GM12878 (cell line): ENCODE measurements around the gene XRN2. TPM values are rescaled to one million over a fixed set of nuclear protein-coding genes. Genes with fewer than 3 reads are reported as not detected.

Source experiments
- ATAC-seq: fragments of 200-7000 bp; cut with Tn5 transposase; 3 replicates; pipeline ENCODE4 v1.9.1; 2020; ENCODE audit warnings: mild to moderate bottlenecking, moderate library complexity
- BruUV-seq: library from RNA; stranded (reverse); fragments of 400-500 nt; replicated peaks from 2 replicates; lab custom pipeline; 2021; lab: Mats Ljungman, UMichigan
- CTCF ChIA-PET: fragments of 300-600 bp; sonication (Branson Sonifier 250); formaldehyde crosslinking; extraction: SDS; loops from one replicate; lab custom pipeline; 2021; ENCODE audit warnings: inconsistent platforms; lab: Yijun Ruan, JAX
- POLR2A ChIA-PET: fragments of 350-600 bp; formaldehyde crosslinking; extraction: SDS; loops from one replicate; lab custom pipeline; 2021; ENCODE audit warnings: inconsistent platforms; lab: Charles Lee
- RAD21 ChIA-PET: fragments of 300-600 bp; sonication (Branson Sonifier 250); formaldehyde crosslinking; loops from one replicate; lab custom pipeline; 2023; ENCODE audit warnings: antibody characterized with exemption; ENCODE audit not compliant: unreplicated experiment; lab: Charles Lee
- SMC1A ChIA-PET: fragments of 300-600 bp; sonication (Branson Sonifier 250); formaldehyde crosslinking; loops from one replicate; lab custom pipeline; 2023; ENCODE audit not compliant: unreplicated experiment, uncharacterized antibody; lab: Charles Lee
- DNase-seq: peaks from one replicate; pipeline ENCODE4 v3.0.0-alpha.2; 2011; ENCODE audit warnings: low read depth, low spot score
- FAIRE-seq: peaks from 3 replicates; lab custom pipeline; 2011; peaks lifted over from hg19 to GRCh38; lab: Jason Lieb, UNC
- H2AFZ ChIP-seq: 2 replicates; pipeline ENCODE4 v1.6.0; 2011; ENCODE audit warnings: low read depth, low read length, control low read depth; ENCODE audit not compliant: control insufficient read depth
- H3K27ac ChIP-seq: 2 replicates; pipeline ENCODE4 v1.5.1; 2011; ENCODE audit warnings: control low read depth; ENCODE audit not compliant: control insufficient read depth, insufficient read depth
- H3K27me3 ChIP-seq, 2 experiments: replicated peaks in 1 of 2; 2 replicates each; pipeline versions ENCODE4 v1.6.0 to v1.6.1; 2011; ENCODE audit warnings: low read length in 1 of 2; ENCODE audit not compliant: control insufficient read depth in 2 of 2, insufficient read depth in 2 of 2
- H3K36me3 ChIP-seq, 2 experiments: 2 replicates each; pipeline ENCODE4 v1.5.1; 2011; ENCODE audit warnings: low read length in 1 of 2; ENCODE audit not compliant: control insufficient read depth in 2 of 2, insufficient read depth in 2 of 2
- H3K4me1 ChIP-seq: 2 replicates; pipeline ENCODE4 v1.6.1; 2011; ENCODE audit warnings: mild to moderate bottlenecking, low read length, moderate library complexity, mixed read lengths; ENCODE audit not compliant: control insufficient read depth, insufficient read depth
- H3K4me2 ChIP-seq: 2 replicates; pipeline ENCODE4 v1.6.0; 2011; ENCODE audit warnings: control low read depth; ENCODE audit not compliant: control insufficient read depth, insufficient read depth
- H3K4me3 ChIP-seq: fragments of 200-600 bp; sonication (generic); 2 replicates; pipeline ENCODE4 v1.5.1; 2016
- H3K79me2 ChIP-seq: 2 replicates; pipeline ENCODE4 v1.6.0; 2011; ENCODE audit warnings: low read length; ENCODE audit not compliant: control insufficient read depth, insufficient read depth
- H3K9ac ChIP-seq: 2 replicates; pipeline ENCODE4 v1.8.0; 2011; ENCODE audit warnings: low read length, control low read depth, mixed read lengths; ENCODE audit not compliant: control insufficient read depth, insufficient read depth
- H3K9me3 ChIP-seq: replicated peaks from 3 replicates; pipeline ENCODE4 v1.5.1; 2011; ENCODE audit warnings: mild to moderate bottlenecking, low read length; ENCODE audit not compliant: control insufficient read depth, insufficient read depth
- H4K20me1 ChIP-seq: 2 replicates; pipeline ENCODE4 v1.6.0; 2011; ENCODE audit not compliant: control insufficient read depth, insufficient read depth
- BACH1 ChIP-seq: fragments of 450-650 bp; IDR thresholded peaks from 2 replicates; pipeline ENCODE4 v1.6.1; 2017; ENCODE audit warnings: mild to moderate bottlenecking, borderline replicate concordance
- BCL11A ChIP-seq: IDR thresholded peaks from 2 replicates; pipeline ENCODE4 v1.6.1; 2011; ENCODE audit warnings: low read depth, low read length
- ESRRA ChIP-seq: IDR thresholded peaks from 2 replicates; pipeline ENCODE4 v1.6.1; 2012; ENCODE audit warnings: mild to moderate bottlenecking, low read length, improper control_type of control experiment
- IRF5 ChIP-seq: fragments of 450-650 bp; IDR thresholded peaks from 2 replicates; pipeline ENCODE4 v1.6.1; 2017; ENCODE audit warnings: borderline replicate concordance
- NR2C2 ChIP-seq: IDR thresholded peaks from 2 replicates; pipeline ENCODE4 v1.6.1; 2011; ENCODE audit warnings: borderline replicate concordance, low read depth; ENCODE audit not compliant: control insufficient read depth, insufficient read length
- SUPT20H ChIP-seq: IDR thresholded peaks from 2 replicates; pipeline ENCODE4 v1.6.1; 2011; ENCODE audit warnings: low read depth, mild to moderate bottlenecking, low read length, moderate library complexity, borderline replicate concordance; ENCODE audit not compliant: control insufficient read depth
- ZBED1 ChIP-seq: IDR thresholded peaks from 2 replicates; pipeline ENCODE4 v1.6.1; 2016; ENCODE audit warnings: borderline replicate concordance
- ZNF24 ChIP-seq: fragments of 450-650 bp; IDR thresholded peaks from 2 replicates; pipeline ENCODE4 v1.6.1; 2017; ENCODE audit warnings: antibody characterized with exemption, mild to moderate bottlenecking
- ZNF687 ChIP-seq: fragments of 450-650 bp; IDR thresholded peaks from 2 replicates; pipeline ENCODE4 v1.6.1; 2017; ENCODE audit warnings: mild to moderate bottlenecking, moderate library complexity
- ZZZ3 ChIP-seq: IDR thresholded peaks from 2 replicates; pipeline ENCODE4 v1.6.1; 2011; ENCODE audit warnings: low read depth; ENCODE audit not compliant: control insufficient read depth, insufficient read length
- WGBS: methylation state at CpG from one replicate; pipeline ENCODE4 v1.1.6; 2016; ENCODE audit warnings: low lambda C conversion rate; ENCODE audit not compliant: insufficient replicate concordance, insufficient coverage; ENCODE audit errors: missing lambda C conversion rate; 5-methylcytosine and 5-hydroxymethylcytosine counted together
- in situ Hi-C: fragments of 300-500 bp; cut with MboI; formaldehyde crosslinking; loops from 9 replicates; pipeline ENCODE4 v1.14.3; 2018; ENCODE audit warnings: mixed read lengths
- intact Hi-C: fragments of 100-400 bp; cut with micrococcal nuclease; formaldehyde crosslinking; loops from one replicate; pipeline ENCODE4 v1.14.2; 2022; ENCODE audit not compliant: unreplicated experiment
- polyA plus RNA-seq, 11 experiments: library from polyadenylated mRNA; depleted of rRNA in 4 of 11; unstranded in 6 of 11; stranded (reverse) in 5 of 11; fragments of >200 nt; fragmentation: Nextera tagmentation in 4 of 11; fragmentation: Illumina TruSeq in 1 of 11; extraction: Ambion mirVana in 4 of 11; extraction: Trizol in 1 of 11; gene quantifications; 1 replicate in 1 of 11; 2 replicates in 10 of 11; pipeline versions ENCODE4 v1.2.1 to v1.2.3, GENCODE V29; 2011 to 2016; ENCODE audit warnings: inconsistent platforms in 2 of 11, missing spikeins in 2 of 11, low read depth in 1 of 11
- total RNA-seq, 4 experiments: library from RNA; depleted of rRNA in 3 of 4; stranded (reverse); fragments of >200 nt in 3 of 4; fragmentation: Illumina TruSeq in 1 of 4; extraction: Trizol in 1 of 4; gene quantifications; 2 replicates each; pipeline versions ENCODE4 v1.2.1 to v1.2.3, GENCODE V29; 2013 to 2021

Gene XRN2
- total and polyA plus RNA-seq, 10 of the 15 experiments (the other 5 are each of a cell fraction or from before 2014, with no cell fraction given): 59.7 to 97.8 (median 75.6) TPM

- SMC1A ChIA-PET: no interaction called here
- no TSS peak for BruUV-seq
- intact Hi-C loops (no loop called here), in situ Hi-C loops (no loop called here)
- Histone ChIP-seq H3K27me3 (no peaks in the 10 kb centered on the region), H4K20me1 (no peaks in the 10 kb centered on the region), H3K4me2 (no peak overlapping the region), H3K79me2 (no peaks in the 10 kb centered on the region), H3K9ac (no peak overlapping the region), H3K27ac (no peak overlapping the region), H3K4me1 (no peaks in the 10 kb centered on the region), H3K9me3 (no peaks in the 10 kb centered on the region), H2AFZ (no peak overlapping the region), H3K36me3 (peaks cover 0 to 16% of the 10 kb centered on the region in 2 experiments), H3K4me3 (no peak overlapping the region)
- DNase-seq (no peak), ATAC-seq (no peak), FAIRE-seq (no peak)
- TF ChIP-seq NR2C2 (no peak), ZNF24 (no peak), ESRRA (no peak), ZBED1 (no peak), ZZZ3 (no peak), BACH1 (no peak), SUPT20H (no peak)
- 85% methylated on average over 9 of the region's 9 CpGs for WGBS
- POLR2A ChIA-PET: interaction anchor here (0.6 kb wide), 1 partner anchor 993 kb away, joined by 5 read pairs; no protein-coding TSS in a partner anchor
- CTCF ChIA-PET: no interaction called here
- RAD21 ChIA-PET: no interaction called here
These were observed 74.6 kb downstream of the XRN2 start for GRCh38 chr20:21377701-21378100.

- H3K4me3 ChIP-seq: no peak overlapping the region
- no peaks in the 10 kb centered on the region for H3K4me1 ChIP-seq
- in situ Hi-C loops (no loop called here), intact Hi-C loops (no loop called here)
- FAIRE-seq (no peak), DNase-seq (no peak), ATAC-seq (no peak)
- CTCF ChIA-PET: no interaction called here
- no peak overlapping the region for H3K9ac ChIP-seq
- RAD21 ChIA-PET: interaction anchor here (1.4 kb wide), 1 partner anchor 143 kb away, joined by 3 read pairs; no protein-coding TSS in a partner anchor
- no peak overlapping the region for H3K27ac ChIP-seq
- H4K20me1 ChIP-seq: no peaks in the 10 kb centered on the region
- no peak overlapping the region for H3K4me2 ChIP-seq
- POLR2A ChIA-PET: no interaction called here
- H3K27me3 ChIP-seq: no peaks in the 10 kb centered on the region
- no peaks in the 10 kb centered on the region for H3K79me2 ChIP-seq
- H2AFZ ChIP-seq: no peak overlapping the region
- peaks cover 0 to 14% of the 10 kb centered on the region in 2 experiments for H3K36me3 ChIP-seq
- no TSS peak for BruUV-seq
- 100% methylated on average over 5 of the region's 5 CpGs for WGBS
- H3K9me3 ChIP-seq: no peaks in the 10 kb centered on the region
- SMC1A ChIA-PET: interaction anchor here (1.4 kb wide), 1 partner anchor 10 kb away, joined by 3 read pairs; no protein-coding TSS in a partner anchor
- TF ChIP-seq ZNF687 (no peak), IRF5 (no peak), BCL11A (no peak)
These were observed 75.1 kb downstream of the XRN2 start for GRCh38 chr20:21378259-21378658.
